CMK (cell line): ENCODE data around the gene PLXNA2.

ENCODE experiments used
- DNase-seq: peaks from one replicate; pipeline ENCODE4 v3.0.0-alpha.2; 2010; ENCODE audit warnings: low read depth

The PLXNA2 gene

GRCh38 chr1:208268541-208269337 is 24.6 kb upstream of the PLXNA2 start:
- DNase-seq, result no peak

GRCh38 chr1:208265525-208265924 is 21.3 kb upstream of the PLXNA2 start:
- no peak for DNase-seq

- no peak for DNase-seq
These were observed 20.9 kb upstream of the PLXNA2 start for GRCh38 chr1:208265122-208265469.

GRCh38 chr1:208264469-208265121 is 20.4 kb upstream of the PLXNA2 start:
- no peak for DNase-seq

- no peak for DNase-seq
These were observed 17.7 kb upstream of the PLXNA2 start for GRCh38 chr1:208261874-208262273.

GRCh38 chr1:208258277-208258676 is 14.1 kb upstream of the PLXNA2 start:
- DNase-seq, result no peak

GRCh38 chr1:208257351-208257750 is 13.2 kb upstream of the PLXNA2 start:
- DNase-seq, result no peak

GRCh38 chr1:208256556-208256955 is 12.4 kb upstream of the PLXNA2 start:
- no peak for DNase-seq

- no peak for DNase-seq
These were observed 11.9 kb upstream of the PLXNA2 start for GRCh38 chr1:208256091-208256490.

- DNase-seq, result no peak
These were observed 10.7 kb upstream of the PLXNA2 start for GRCh38 chr1:208254862-208255261.

GRCh38 chr1:208254376-208254775 is 10.2 kb upstream of the PLXNA2 start:
- DNase-seq, result no peak

GRCh38 chr1:208252836-208253576 is 8.8 kb upstream of the PLXNA2 start:
- DNase-seq, result no peak

GRCh38 chr1:208251911-208252835 is 8.0 kb upstream of the PLXNA2 start:
- no peak for DNase-seq

GRCh38 chr1:208251015-208251414 is 6.8 kb upstream of the PLXNA2 start:
- DNase-seq, result no peak

- no peak for DNase-seq
These were observed 6.4 kb upstream of the PLXNA2 start for GRCh38 chr1:208250613-208251012.

- DNase-seq, result no peak
These were observed 5.0 kb upstream of the PLXNA2 start for GRCh38 chr1:208248991-208249696.

GRCh38 chr1:208248307-208248801 is 4.2 kb upstream of the PLXNA2 start:
- no peak for DNase-seq

GRCh38 chr1:208247696-208248095 is 3.5 kb upstream of the PLXNA2 start:
- DNase-seq, result no peak

- DNase-seq, result peak; percentile 87
These were observed 1.1 kb upstream of the PLXNA2 start for GRCh38 chr1:208245185-208245705.

- DNase-seq, result no peak
These were observed 637 bp downstream of the PLXNA2 start for GRCh38 chr1:208243527-208243966.
